AG09309 (cell line): Measurements from ENCODE around the gene HSPA12A.
A peak's percentile ranks its signal among the peaks of the same experiment; 100 is the strongest.

ENCODE experiments used
- DNase-seq: peaks from one replicate; pipeline ENCODE4 v3.0.0-alpha.2; 2010; ENCODE audit warnings: low read depth
- H3K4me3 ChIP-seq: 2 replicates; pipeline ENCODE4 v1.5.1; 2011; ENCODE audit warnings: mild to moderate bottlenecking, low read depth, low read length, moderate library complexity; ENCODE audit not compliant: control insufficient read depth
- TF ChIP-seq, protein P1 (sequence below): IDR thresholded peaks from 2 replicates; pipeline ENCODE4 v1.5.1; 2011; ENCODE audit warnings: mild to moderate bottlenecking, low read depth, low read length, inconsistent platforms; ENCODE audit not compliant: insufficient read depth, control insufficient read depth; ENCODE audit errors: missing control alignments

The HSPA12A gene

DNA sequence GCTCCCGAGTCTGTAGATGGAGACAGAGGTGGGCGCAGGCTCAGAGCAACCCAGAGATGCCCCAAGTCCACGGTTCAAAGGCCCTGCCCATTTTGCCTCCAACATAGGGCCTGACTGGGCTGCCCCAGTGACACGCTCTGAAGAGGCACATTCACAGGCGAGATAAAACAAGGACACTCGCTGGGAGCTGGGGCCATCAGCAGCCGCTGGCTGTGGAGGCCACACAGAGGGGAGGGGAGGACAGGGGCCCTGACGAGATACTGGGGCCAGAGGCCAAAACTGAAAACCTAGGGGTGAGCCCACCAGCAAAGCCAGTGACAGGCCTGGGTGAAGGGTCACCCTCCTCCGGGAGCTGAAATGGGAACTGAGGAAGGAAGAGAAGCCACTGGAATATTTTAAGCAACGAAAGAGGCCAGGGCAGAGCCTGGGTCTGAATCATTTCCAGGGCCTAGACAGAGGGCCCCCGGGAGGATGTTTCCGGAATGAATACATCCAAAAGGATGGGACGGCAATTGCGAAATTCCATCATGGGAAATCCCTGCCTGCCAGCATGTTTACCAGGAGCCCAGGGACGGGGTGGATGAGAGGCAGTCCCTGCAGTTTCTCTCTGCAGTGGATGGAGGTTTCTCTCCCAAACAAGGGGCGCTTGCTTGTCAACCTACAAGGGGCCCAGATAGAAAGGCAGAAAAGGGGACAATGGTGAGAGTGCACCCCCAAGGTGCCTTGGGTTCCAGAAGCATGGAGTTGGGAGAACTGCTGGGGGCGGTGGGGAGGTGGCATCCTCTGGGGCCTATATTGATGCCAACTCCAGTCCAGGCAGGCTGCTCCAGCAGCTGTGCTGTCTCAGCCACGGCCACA lies 29.0 kb upstream of the HSPA12A start:
- TF ChIP-seq, protein P1, sequence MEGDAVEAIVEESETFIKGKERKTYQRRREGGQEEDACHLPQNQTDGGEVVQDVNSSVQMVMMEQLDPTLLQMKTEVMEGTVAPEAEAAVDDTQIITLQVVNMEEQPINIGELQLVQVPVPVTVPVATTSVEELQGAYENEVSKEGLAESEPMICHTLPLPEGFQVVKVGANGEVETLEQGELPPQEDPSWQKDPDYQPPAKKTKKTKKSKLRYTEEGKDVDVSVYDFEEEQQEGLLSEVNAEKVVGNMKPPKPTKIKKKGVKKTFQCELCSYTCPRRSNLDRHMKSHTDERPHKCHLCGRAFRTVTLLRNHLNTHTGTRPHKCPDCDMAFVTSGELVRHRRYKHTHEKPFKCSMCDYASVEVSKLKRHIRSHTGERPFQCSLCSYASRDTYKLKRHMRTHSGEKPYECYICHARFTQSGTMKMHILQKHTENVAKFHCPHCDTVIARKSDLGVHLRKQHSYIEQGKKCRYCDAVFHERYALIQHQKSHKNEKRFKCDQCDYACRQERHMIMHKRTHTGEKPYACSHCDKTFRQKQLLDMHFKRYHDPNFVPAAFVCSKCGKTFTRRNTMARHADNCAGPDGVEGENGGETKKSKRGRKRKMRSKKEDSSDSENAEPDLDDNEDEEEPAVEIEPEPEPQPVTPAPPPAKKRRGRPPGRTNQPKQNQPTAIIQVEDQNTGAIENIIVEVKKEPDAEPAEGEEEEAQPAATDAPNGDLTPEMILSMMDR, result no peak
- peak; percentile 79 for DNase-seq
- no peak overlapping the region for H3K4me3 ChIP-seq

DNA sequence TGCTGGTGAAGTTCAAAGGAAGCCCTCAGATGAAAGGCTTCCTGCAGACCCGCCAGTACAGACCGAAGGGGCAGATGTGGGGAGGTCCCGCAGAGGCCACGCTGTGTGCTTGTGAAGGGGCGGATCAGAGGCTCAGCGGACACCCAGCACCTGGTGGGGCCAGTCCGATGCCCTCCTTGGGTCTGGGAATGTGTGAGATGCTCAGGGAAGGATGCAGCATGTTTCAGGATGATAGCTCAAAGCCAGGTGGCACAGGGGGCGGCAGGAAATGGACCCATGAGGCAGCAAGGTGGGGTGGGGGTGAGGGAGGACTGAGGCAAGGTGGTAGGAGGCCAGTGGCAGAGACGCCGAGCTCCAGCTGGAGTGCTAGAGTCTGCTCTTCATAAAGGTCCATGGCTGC lies 27.9 kb upstream of the HSPA12A start:
- TF ChIP-seq, protein P1, result no peak
- DNase-seq, result no peak
- no peak overlapping the region for H3K4me3 ChIP-seq

DNA sequence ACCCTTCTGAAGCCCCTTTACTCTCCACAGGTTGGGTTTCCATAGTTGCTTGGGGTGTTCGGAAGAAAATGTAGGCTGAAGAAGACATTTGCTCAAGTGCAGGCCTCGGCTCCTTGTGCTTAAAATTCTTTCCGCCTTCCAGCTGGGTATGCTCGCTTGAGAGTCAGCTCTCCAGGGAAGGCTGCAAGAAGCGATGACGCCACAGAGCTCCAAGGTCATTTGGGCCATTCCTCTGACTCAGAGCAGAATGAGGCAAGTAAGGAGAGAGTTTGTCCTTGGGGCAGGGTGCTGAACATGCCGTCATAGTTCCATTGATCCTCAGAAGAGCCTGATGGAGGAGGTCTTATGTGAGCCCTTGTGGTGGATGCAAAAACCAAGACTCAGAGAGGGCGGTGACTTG lies 27.4 kb upstream of the HSPA12A start:
- no peak for DNase-seq
- TF ChIP-seq, protein P1, result no peak
- no peak overlapping the region for H3K4me3 ChIP-seq

DNA sequence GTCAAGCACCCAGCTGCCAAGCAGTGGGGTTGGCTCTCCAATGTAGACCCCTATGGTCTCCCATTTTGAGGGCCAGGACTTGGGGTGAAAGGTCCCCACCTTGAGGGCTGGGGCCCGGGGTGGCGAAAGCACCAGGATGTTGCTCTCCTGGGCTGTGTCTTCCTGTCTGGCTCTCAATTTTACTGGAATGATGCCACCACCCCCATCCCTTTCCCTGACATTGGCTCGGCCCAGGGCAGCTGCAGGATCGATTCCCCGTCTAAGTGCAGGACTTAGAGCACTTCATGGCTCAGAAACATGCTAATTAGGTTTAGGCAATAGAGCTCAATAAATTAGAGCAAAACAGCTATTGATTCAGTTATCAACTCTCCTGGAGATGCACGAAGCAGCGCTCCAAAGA lies 27.0 kb upstream of the HSPA12A start:
- H3K4me3 ChIP-seq, result no peak overlapping the region
- no peak for DNase-seq
- TF ChIP-seq, protein P1, result no peak

DNA sequence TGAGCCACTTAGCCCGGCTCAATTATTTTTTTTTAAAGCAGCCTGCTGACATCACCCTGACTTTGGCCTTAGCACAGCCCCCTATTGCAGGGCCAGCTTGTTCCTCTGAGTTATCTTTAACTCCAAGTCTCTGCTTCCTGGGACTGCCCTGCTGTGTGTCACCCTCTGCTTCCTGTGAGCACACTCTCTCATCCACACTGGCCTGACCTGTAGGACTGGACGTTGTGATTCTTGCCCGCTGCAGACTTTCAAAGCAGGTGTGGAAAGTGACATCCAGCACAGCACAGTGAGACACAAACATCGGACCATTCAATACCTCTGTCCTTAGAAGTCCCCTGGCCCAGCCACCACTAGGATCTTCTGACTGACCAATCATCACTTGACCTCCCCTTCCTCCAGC lies 26.4 kb upstream of the HSPA12A start:
- no peak for DNase-seq
- TF ChIP-seq, protein P1, result no peak
- no peak overlapping the region for H3K4me3 ChIP-seq

DNA sequence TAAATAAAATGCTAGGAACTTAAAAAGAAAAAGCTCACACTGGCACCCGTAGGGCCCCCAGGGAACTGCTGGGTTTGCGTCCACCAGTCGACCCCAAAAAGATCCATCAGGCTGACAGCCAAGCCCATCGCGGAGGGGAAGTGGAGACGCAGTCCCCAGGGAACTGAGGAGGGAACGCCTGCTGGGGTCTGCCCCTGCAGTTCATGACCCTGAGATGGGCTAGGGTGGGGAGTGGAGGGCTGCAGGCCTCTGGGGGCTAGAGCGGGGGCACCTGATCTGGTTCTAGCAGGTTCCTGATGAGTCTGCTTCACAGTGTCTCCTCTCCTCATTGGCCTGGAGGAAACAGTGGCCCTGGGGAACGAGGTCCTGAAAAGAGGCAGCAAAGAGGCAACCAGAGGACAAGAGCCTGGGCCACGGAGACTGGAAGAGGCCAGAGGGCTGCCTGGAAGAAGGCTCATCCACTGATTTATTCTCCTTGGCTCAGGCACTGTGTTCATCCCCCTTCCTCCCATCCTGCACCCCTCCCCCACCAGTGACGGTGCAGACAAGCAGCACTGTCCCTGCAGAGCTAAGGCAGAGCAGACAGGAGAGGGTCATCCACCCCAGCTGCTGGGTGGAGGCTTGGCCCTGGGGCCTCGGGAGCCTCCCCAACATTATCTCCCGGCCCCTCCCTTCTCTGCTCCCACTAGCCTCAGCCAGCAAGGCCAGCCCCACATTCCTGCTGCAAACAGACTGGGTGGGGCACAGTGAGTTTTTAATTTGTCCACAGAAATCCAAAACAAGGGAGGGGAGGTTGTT lies 24.7 kb upstream of the HSPA12A start:
- no peak overlapping the region for H3K4me3 ChIP-seq
- DNase-seq, result no peak
- TF ChIP-seq, protein P1, result no peak
